HCT116 (cell line): ENCODE results near the gene C2orf72.

ENCODE experiments used
- POLR2A ChIP-seq: IDR thresholded peaks from 2 replicates; pipeline ENCODE4 v1.7.0; 2011; ENCODE audit warnings: borderline replicate concordance; ENCODE audit not compliant: insufficient read depth, insufficient read length; ENCODE audit errors: extremely low read depth
- TF ChIP-seq, protein P1 (sequence below): IDR thresholded peaks from 2 replicates; pipeline ENCODE4 v1.6.1; 2012; ENCODE audit warnings: low read depth
- TF ChIP-seq, protein P2 (sequence below), 3 experiments: fragments of 200-600 bp in 1 of 3; sonication (generic) in 1 of 3; IDR thresholded peaks in 2 of 3; conservative IDR thresholded peaks in 1 of 3; 2 replicates each; pipeline ENCODE4 v1.5.1; 2012 to 2017; ENCODE audit warnings: low read depth in 2 of 3, low read length in 2 of 3, antibody characterized with exemption in 1 of 3, borderline replicate concordance in 1 of 3, control low read depth in 1 of 3, mild to moderate bottlenecking in 1 of 3, mixed read lengths in 1 of 3, mixed run types in 1 of 3, moderate library complexity in 1 of 3; ENCODE audit not compliant: insufficient read depth in 1 of 3

DNA sequence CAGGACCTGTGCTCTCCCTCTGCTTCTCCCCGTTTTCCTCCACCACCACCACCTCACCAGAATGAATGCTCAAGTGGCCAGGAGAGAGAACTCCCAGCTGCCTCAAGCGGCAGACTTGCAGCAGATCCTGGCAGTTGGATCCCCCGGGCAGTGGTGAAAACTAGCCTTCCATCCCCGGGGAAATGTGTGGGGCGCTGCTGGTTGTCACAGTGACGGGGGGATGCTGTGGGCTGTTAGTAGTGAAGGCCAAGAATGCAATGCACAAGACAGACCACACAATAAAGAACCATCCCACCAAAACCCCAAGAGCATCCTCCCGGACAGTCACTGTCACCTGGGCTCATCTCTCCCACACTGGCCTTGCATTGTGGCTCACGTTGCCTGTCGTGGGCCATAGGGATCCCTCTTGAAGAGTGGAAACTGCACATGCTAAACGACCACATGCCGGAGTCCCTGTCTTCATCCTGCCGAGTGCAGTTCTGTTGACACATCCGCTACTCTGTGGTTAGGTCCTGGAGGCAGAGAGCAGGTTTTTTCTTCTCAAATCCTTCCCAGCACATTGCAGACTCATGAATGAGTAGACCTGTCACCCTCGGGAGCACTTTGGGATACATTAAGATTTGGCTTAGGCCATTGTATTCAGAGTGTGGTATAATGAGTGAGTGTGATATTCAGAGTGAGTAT lies 27.9 kb upstream of the C2orf72 start:
- TF ChIP-seq, protein P1, sequence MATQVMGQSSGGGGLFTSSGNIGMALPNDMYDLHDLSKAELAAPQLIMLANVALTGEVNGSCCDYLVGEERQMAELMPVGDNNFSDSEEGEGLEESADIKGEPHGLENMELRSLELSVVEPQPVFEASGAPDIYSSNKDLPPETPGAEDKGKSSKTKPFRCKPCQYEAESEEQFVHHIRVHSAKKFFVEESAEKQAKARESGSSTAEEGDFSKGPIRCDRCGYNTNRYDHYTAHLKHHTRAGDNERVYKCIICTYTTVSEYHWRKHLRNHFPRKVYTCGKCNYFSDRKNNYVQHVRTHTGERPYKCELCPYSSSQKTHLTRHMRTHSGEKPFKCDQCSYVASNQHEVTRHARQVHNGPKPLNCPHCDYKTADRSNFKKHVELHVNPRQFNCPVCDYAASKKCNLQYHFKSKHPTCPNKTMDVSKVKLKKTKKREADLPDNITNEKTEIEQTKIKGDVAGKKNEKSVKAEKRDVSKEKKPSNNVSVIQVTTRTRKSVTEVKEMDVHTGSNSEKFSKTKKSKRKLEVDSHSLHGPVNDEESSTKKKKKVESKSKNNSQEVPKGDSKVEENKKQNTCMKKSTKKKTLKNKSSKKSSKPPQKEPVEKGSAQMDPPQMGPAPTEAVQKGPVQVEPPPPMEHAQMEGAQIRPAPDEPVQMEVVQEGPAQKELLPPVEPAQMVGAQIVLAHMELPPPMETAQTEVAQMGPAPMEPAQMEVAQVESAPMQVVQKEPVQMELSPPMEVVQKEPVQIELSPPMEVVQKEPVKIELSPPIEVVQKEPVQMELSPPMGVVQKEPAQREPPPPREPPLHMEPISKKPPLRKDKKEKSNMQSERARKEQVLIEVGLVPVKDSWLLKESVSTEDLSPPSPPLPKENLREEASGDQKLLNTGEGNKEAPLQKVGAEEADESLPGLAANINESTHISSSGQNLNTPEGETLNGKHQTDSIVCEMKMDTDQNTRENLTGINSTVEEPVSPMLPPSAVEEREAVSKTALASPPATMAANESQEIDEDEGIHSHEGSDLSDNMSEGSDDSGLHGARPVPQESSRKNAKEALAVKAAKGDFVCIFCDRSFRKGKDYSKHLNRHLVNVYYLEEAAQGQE: no peak
- TF ChIP-seq POLR2A: no peak
- TF ChIP-seq, protein P2, sequence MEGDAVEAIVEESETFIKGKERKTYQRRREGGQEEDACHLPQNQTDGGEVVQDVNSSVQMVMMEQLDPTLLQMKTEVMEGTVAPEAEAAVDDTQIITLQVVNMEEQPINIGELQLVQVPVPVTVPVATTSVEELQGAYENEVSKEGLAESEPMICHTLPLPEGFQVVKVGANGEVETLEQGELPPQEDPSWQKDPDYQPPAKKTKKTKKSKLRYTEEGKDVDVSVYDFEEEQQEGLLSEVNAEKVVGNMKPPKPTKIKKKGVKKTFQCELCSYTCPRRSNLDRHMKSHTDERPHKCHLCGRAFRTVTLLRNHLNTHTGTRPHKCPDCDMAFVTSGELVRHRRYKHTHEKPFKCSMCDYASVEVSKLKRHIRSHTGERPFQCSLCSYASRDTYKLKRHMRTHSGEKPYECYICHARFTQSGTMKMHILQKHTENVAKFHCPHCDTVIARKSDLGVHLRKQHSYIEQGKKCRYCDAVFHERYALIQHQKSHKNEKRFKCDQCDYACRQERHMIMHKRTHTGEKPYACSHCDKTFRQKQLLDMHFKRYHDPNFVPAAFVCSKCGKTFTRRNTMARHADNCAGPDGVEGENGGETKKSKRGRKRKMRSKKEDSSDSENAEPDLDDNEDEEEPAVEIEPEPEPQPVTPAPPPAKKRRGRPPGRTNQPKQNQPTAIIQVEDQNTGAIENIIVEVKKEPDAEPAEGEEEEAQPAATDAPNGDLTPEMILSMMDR (IDR thresholded peaks at IDR 0.05 in 2 of 3, conservative IDR thresholded peaks at IDR 0.05 in 1 of 3; ENCODE audit: borderline replicate concordance in 1 of 3, insufficient read depth in 1 of 3, low read depth in 2 of 3, low read length in 2 of 3): no peak
